DOHH2 (cell line): ENCODE results near the gene RAB3B.

Source experiments
- H3F3A ChIP-seq: fragments of 200-600 bp; sonication (generic), shearing (Covaris generic); 2 replicates; pipeline ENCODE4 v1.6.0; 2016; ENCODE audit warnings: antibody characterized with exemption, mild to moderate bottlenecking; ENCODE audit not compliant: control insufficient read depth, insufficient read depth
- H3K27ac ChIP-seq: fragments of 200-600 bp; sonication (generic); 2 replicates; pipeline ENCODE4 v1.5.1; 2014; ENCODE audit warnings: low read depth, mild to moderate bottlenecking, low read length, moderate library complexity
- H3K27me3 ChIP-seq: fragments of 200-600 bp; sonication (generic); 2 replicates; pipeline ENCODE4 v1.6.1; 2014; ENCODE audit warnings: mild to moderate bottlenecking, low read length, mixed read lengths; ENCODE audit not compliant: control insufficient read depth
- H3K36me3 ChIP-seq: fragments of 200-600 bp; sonication (generic); 2 replicates; pipeline ENCODE4 v1.6.1; 2014; ENCODE audit warnings: mild to moderate bottlenecking, low read length, moderate library complexity, mixed read lengths; ENCODE audit not compliant: control insufficient read depth
- H3K4me1 ChIP-seq: fragments of 200-600 bp; sonication (generic); 2 replicates; pipeline ENCODE4 v1.6.1; 2014; ENCODE audit warnings: mild to moderate bottlenecking, low read length, mixed read lengths; ENCODE audit not compliant: control insufficient read depth
- H3K4me2 ChIP-seq: fragments of 200-600 bp; sonication (generic); 2 replicates; pipeline ENCODE4 v1.6.0; 2014; ENCODE audit warnings: mild to moderate bottlenecking, low read length, moderate library complexity
- H3K4me3 ChIP-seq: fragments of 200-600 bp; sonication (generic); 2 replicates; pipeline ENCODE4 v1.5.1; 2014; ENCODE audit warnings: mild to moderate bottlenecking, low read length, mixed read lengths
- H3K79me2 ChIP-seq: fragments of 200-600 bp; sonication (generic); 2 replicates; pipeline ENCODE4 v1.6.1; 2014; ENCODE audit warnings: mild to moderate bottlenecking, low read length, mixed read lengths; ENCODE audit not compliant: control insufficient read depth
- H3K9me2 ChIP-seq: fragments of 200-600 bp; sonication (generic); replicated peaks from 2 replicates; pipeline ENCODE4 v1.6.1; 2014; ENCODE audit warnings: mild to moderate bottlenecking, low read length, mixed read lengths; ENCODE audit not compliant: control insufficient read depth
- H3K9me3 ChIP-seq: fragments of 200-600 bp; sonication (generic); 2 replicates; pipeline ENCODE4 v1.6.1; 2014; ENCODE audit warnings: antibody characterized with exemption, low read length, mixed read lengths; ENCODE audit not compliant: control insufficient read depth, insufficient read depth
- H4K20me1 ChIP-seq: fragments of 200-600 bp; sonication (generic); 2 replicates; pipeline ENCODE4 v1.6.0; 2014; ENCODE audit warnings: low read depth, mild to moderate bottlenecking, antibody characterized with exemption, low read length, moderate library complexity; ENCODE audit not compliant: control insufficient read depth, insufficient read depth
- EZH2phosphoT487 ChIP-seq: fragments of 200-600 bp; sonication (generic); IDR thresholded peaks from 2 replicates; pipeline ENCODE4 v1.6.1; 2017; ENCODE audit warnings: borderline replicate concordance, mild to moderate bottlenecking, antibody characterized with exemption, low read length, moderate library complexity, mixed read lengths
- TF ChIP-seq, protein P1 (sequence below): fragments of 200-600 bp; sonication (generic); IDR thresholded peaks from one replicate; pipeline ENCODE4 v1.5.1; 2014; ENCODE audit warnings: antibody characterized with exemption, mild to moderate bottlenecking, low read depth, low read length; ENCODE audit not compliant: poor library complexity, severe bottlenecking

Gene RAB3B

DNA sequence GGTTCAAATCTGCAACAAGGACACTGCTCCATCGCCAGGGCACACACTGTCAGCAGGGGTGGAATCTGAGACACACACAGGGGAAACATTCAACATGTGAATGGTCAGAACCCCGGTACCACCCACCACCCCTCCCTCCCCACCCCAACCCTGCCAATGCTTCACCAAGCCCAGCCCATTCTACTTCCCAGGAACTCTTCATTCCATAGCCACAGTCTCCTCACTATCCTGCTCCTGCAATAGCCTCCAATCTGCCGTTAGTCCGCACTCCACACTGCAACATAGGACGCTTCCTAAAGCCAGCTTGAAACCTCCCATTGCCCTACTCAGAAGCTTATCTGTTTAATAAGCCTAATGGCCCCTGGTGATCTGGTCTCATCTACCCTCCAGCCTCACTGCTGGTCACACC, 7.5 kb upstream of the RAB3B start:
- H3K27ac ChIP-seq: no peak overlapping the region
- H3K79me2 ChIP-seq: no peaks in the 10 kb centered on the region
- H3K9me3 ChIP-seq: no peaks in the 10 kb centered on the region
- no peak overlapping the region for H3K4me2 ChIP-seq
- H3K9me2 ChIP-seq: no peaks in the 10 kb centered on the region
- no peaks in the 10 kb centered on the region for H3F3A ChIP-seq
- H3K4me3 ChIP-seq: no peak overlapping the region
- peaks cover 8% of the 10 kb centered on the region; the same call in 1 of the 2 replicates for H3K27me3 ChIP-seq
- no peaks in the 10 kb centered on the region for H3K36me3 ChIP-seq
- TF ChIP-seq EZH2phosphoT487: no peak
- TF ChIP-seq, protein P1, sequence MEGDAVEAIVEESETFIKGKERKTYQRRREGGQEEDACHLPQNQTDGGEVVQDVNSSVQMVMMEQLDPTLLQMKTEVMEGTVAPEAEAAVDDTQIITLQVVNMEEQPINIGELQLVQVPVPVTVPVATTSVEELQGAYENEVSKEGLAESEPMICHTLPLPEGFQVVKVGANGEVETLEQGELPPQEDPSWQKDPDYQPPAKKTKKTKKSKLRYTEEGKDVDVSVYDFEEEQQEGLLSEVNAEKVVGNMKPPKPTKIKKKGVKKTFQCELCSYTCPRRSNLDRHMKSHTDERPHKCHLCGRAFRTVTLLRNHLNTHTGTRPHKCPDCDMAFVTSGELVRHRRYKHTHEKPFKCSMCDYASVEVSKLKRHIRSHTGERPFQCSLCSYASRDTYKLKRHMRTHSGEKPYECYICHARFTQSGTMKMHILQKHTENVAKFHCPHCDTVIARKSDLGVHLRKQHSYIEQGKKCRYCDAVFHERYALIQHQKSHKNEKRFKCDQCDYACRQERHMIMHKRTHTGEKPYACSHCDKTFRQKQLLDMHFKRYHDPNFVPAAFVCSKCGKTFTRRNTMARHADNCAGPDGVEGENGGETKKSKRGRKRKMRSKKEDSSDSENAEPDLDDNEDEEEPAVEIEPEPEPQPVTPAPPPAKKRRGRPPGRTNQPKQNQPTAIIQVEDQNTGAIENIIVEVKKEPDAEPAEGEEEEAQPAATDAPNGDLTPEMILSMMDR: no peak
- H4K20me1 ChIP-seq: no peaks in the 10 kb centered on the region
- no peaks in the 10 kb centered on the region for H3K4me1 ChIP-seq

DNA sequence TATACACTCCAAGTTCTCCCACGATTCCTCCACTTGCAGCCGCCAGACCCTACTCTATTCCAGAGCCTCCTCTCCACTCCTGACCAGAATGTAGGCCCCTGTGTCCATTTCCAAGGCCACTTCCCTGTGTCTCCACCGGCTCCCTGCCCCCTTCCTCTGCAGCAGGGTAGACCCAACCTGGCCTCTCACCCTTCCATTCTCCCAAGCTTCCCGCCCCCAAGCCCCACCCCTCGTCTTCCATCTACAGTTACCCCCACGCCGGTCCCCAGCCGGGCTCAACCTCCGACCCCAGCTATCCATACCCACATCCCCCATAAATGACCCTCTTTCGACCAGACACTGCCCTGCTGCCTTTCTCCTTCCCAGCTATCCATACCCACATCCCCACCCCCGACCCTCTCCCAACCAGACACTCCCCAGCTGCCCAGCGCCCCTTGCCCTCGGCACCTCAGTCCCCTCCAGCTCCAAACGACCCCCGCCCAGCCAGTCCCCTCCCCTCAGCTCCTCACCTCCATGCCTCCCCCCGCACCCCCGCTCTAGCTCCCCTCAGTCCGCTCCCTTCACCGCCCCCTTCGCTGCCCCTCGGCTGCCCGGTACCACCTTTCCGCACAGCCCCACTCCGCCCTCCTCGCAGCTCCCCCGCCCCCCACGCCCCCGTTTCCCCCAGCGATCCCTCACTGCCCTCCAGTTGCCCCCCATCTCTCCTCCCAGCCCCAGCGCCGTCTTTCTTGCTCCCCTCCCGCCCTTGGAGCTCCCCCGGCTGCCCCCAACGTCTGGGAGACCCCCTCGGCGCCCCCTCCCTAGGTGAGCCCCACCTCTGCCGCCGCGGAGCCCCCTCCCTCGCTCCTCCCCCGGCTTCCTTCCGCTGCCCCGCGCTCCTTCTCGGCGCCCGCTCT, 670 bp downstream of the RAB3B start:
- Histone ChIP-seq H3K79me2 (no peaks in the 10 kb centered on the region), H3K9me3 (no peaks in the 10 kb centered on the region), H4K20me1 (no peaks in the 10 kb centered on the region), H3K4me2 (peak overlapping the region; percentile 65), H3K4me1 (peaks cover 5% of the 10 kb centered on the region), H3K9me2 (no peaks in the 10 kb centered on the region), H3F3A (no peaks in the 10 kb centered on the region), H3K36me3 (no peaks in the 10 kb centered on the region), H3K27me3 (peaks cover 33% of the 10 kb centered on the region), H3K4me3 (peak overlapping the region; percentile 64), H3K27ac (no peak overlapping the region)
- TF ChIP-seq, protein P1: no peak
- TF ChIP-seq EZH2phosphoT487: no peak

DNA sequence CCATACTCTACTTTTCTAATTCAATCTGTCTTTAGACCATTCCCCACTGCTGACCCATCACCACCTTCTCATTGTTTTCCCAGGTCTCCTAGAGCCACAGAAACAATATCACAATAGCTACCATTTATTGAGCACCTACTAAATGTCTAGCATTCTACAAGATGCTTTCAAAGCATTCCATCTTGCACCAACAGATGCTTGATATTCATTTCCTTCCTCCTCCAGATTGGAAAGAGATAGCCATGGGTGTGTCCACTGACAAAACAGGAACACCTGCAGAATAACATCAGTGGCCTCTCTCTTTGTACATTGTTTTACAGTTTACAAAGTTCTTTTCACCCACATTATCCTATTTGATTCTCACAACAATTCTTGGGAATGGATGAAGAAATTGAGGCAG, 2.2 kb downstream of the RAB3B start:
- H4K20me1 ChIP-seq: no peaks in the 10 kb centered on the region
- H3K4me3 ChIP-seq: no peak overlapping the region
- H3K79me2 ChIP-seq: no peaks in the 10 kb centered on the region
- no peaks in the 10 kb centered on the region for H3K9me2 ChIP-seq
- no peak for TF ChIP-seq EZH2phosphoT487
- TF ChIP-seq, protein P1: no peak
- no peak overlapping the region for H3K27ac ChIP-seq
- no peaks in the 10 kb centered on the region for H3F3A ChIP-seq
- no peaks in the 10 kb centered on the region for H3K36me3 ChIP-seq
- H3K9me3 ChIP-seq: no peaks in the 10 kb centered on the region
- H3K27me3 ChIP-seq: peaks cover 33% of the 10 kb centered on the region
- peaks cover 5% of the 10 kb centered on the region for H3K4me1 ChIP-seq
- H3K4me2 ChIP-seq: no peak overlapping the region
